Measurements from ENCODE around the gene HUNK.

Gene HUNK

GRCh38 chr21:31911138-31911907 lies 38.5 kb downstream of the HUNK start:
- no peak for TF ChIP-seq CTCF (IDR thresholded peaks at IDR 0.05; ENCODE audit: insufficient read depth, low read depth, low read length, missing control alignments)
- DNase-seq (ENCODE audit: low read depth) = peak; percentile 35
- H3K4me3 ChIP-seq (ENCODE audit: low read length) = no peak overlapping the region

- DNase-seq (ENCODE audit: low read depth) = no peak
- TF ChIP-seq CTCF (IDR thresholded peaks at IDR 0.05; ENCODE audit: insufficient read depth, low read depth, low read length, missing control alignments) = no peak
- H3K4me3 ChIP-seq (ENCODE audit: low read length) = no peak overlapping the region
Measured at GRCh38 chr21:31912501-31912900, 39.7 kb downstream of the HUNK start.

GRCh38 chr21:31913182-31913608 lies 40.4 kb downstream of the HUNK start:
- H3K4me3 ChIP-seq (ENCODE audit: low read length) = no peak overlapping the region
- TF ChIP-seq CTCF (IDR thresholded peaks at IDR 0.05; ENCODE audit: insufficient read depth, low read depth, low read length, missing control alignments) = no peak
- DNase-seq (ENCODE audit: low read depth) = no peak

- no peak overlapping the region for H3K4me3 ChIP-seq (ENCODE audit: low read length)
- no peak for DNase-seq (ENCODE audit: low read depth)
- TF ChIP-seq CTCF (IDR thresholded peaks at IDR 0.05; ENCODE audit: insufficient read depth, low read depth, low read length, missing control alignments) = no peak
Measured at GRCh38 chr21:31914472-31914871, 41.7 kb downstream of the HUNK start.

- no peak for DNase-seq (ENCODE audit: low read depth)
- H3K4me3 ChIP-seq (ENCODE audit: low read length) = no peak overlapping the region
- no peak for TF ChIP-seq CTCF (IDR thresholded peaks at IDR 0.05; ENCODE audit: insufficient read depth, low read depth, low read length, missing control alignments)
Measured at GRCh38 chr21:31915566-31915965, 42.7 kb downstream of the HUNK start.

- H3K4me3 ChIP-seq (ENCODE audit: low read length) = no peak overlapping the region
- no peak for TF ChIP-seq CTCF (IDR thresholded peaks at IDR 0.05; ENCODE audit: insufficient read depth, low read depth, low read length, missing control alignments)
- DNase-seq (ENCODE audit: low read depth) = no peak
Measured at GRCh38 chr21:31917108-31917507, 44.3 kb downstream of the HUNK start.

- no peak for DNase-seq (ENCODE audit: low read depth)
- H3K4me3 ChIP-seq (ENCODE audit: low read length) = no peak overlapping the region
- no peak for TF ChIP-seq CTCF (IDR thresholded peaks at IDR 0.05; ENCODE audit: insufficient read depth, low read depth, low read length, missing control alignments)
Measured at GRCh38 chr21:31918250-31918775, 45.5 kb downstream of the HUNK start.
